ENCODE measurements around the gene PLPP3. TPM values are rescaled to one million over a fixed set of nuclear protein-coding genes. Genes with fewer than 3 reads are reported as not detected.

PLPP3 gene
- total RNA-seq, 1 donor from 2014 or later, result 132 TPM

DNA sequence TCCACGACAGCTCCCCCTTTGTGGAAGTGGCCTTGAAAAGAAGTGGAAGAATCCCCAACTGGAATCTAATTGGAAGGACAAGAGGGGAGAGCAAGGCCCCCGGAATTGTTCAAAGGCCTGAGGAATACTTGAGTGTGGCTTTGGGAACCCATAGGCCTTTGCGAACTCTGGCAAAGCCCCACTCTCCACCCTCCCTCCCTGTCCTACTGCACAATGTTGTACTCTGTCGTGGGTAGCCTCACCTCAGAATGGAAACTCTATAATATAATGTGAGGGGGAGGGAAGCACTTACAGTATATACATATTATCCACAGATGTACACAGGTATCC lies 28.5 kb downstream of the PLPP3 start:
- H3K27me3 ChIP-seq (ENCODE audit: control insufficient read depth in 3 of 3, insufficient read depth in 3 of 3, low read length in 3 of 3), result no peaks in the 10 kb centered on the region
- peaks cover 0 to 2% (median 0%) of the 10 kb centered on the region in 3 donors for H3K36me3 ChIP-seq (ENCODE audit: control insufficient read depth in 3 of 3, insufficient read depth in 3 of 3, low read length in 3 of 3)
- H3K4me1 ChIP-seq (ENCODE audit: control insufficient read depth in 3 of 3, insufficient read depth in 3 of 3, low read length in 3 of 3), result peaks cover 48 to 65% (median 49%) of the 10 kb centered on the region in 3 donors
- H3K9ac ChIP-seq (ENCODE audit: low read depth in 1 of 3, low read length in 3 of 3), result no peak overlapping the region
- H3K9me3 ChIP-seq (ENCODE audit: control insufficient read depth in 3 of 3, low read length in 3 of 3), result no peaks in the 10 kb centered on the region
- no peak overlapping the region for H3K4me3 ChIP-seq (ENCODE audit: low read length in 3 of 3)
- peak overlapping the region; percentile 26 for H3K27ac ChIP-seq (ENCODE audit: low read depth, low read length)

GRCh38 chr1:56550138-56550858 lies 29.1 kb downstream of the PLPP3 start:
- no peak overlapping the region for H3K4me3 ChIP-seq (ENCODE audit: low read length in 3 of 3)
- no peak overlapping the region for H3K9ac ChIP-seq (ENCODE audit: low read depth in 1 of 3, low read length in 3 of 3)
- peaks cover 51 to 70% (median 54%) of the 10 kb centered on the region in 3 donors for H3K4me1 ChIP-seq (ENCODE audit: control insufficient read depth in 3 of 3, insufficient read depth in 3 of 3, low read length in 3 of 3)
- H3K27me3 ChIP-seq (ENCODE audit: control insufficient read depth in 3 of 3, insufficient read depth in 3 of 3, low read length in 3 of 3), result no peaks in the 10 kb centered on the region
- peaks cover 0 to 2% (median 0%) of the 10 kb centered on the region in 3 donors for H3K36me3 ChIP-seq (ENCODE audit: control insufficient read depth in 3 of 3, insufficient read depth in 3 of 3, low read length in 3 of 3)
- H3K9me3 ChIP-seq (ENCODE audit: control insufficient read depth in 3 of 3, low read length in 3 of 3), result no peaks in the 10 kb centered on the region
- H3K27ac ChIP-seq (ENCODE audit: low read depth, low read length), result peak overlapping the region; percentile 26

GRCh38 chr1:56548571-56548970 lies 30.8 kb downstream of the PLPP3 start:
- Histone ChIP-seq H3K27me3 (ENCODE audit: control insufficient read depth in 3 of 3, insufficient read depth in 3 of 3, low read length in 3 of 3) (no peaks in the 10 kb centered on the region), H3K9ac (ENCODE audit: low read depth in 1 of 3, low read length in 3 of 3) (no peak overlapping the region), H3K4me3 (ENCODE audit: low read length in 3 of 3) (no peak overlapping the region), H3K27ac (ENCODE audit: low read depth, low read length) (no peak overlapping the region), H3K4me1 (ENCODE audit: control insufficient read depth in 3 of 3, insufficient read depth in 3 of 3, low read length in 3 of 3) (peaks cover 54 to 70% (median 57%) of the 10 kb centered on the region in 3 donors), H3K9me3 (ENCODE audit: control insufficient read depth in 3 of 3, low read length in 3 of 3) (no peaks in the 10 kb centered on the region), H3K36me3 (ENCODE audit: control insufficient read depth in 3 of 3, insufficient read depth in 3 of 3, low read length in 3 of 3) (no peaks in the 10 kb centered on the region)

GRCh38 chr1:56547977-56548376 lies 31.4 kb downstream of the PLPP3 start:
- H3K36me3 ChIP-seq (ENCODE audit: control insufficient read depth in 3 of 3, insufficient read depth in 3 of 3, low read length in 3 of 3), result no peaks in the 10 kb centered on the region
- H3K4me1 ChIP-seq (ENCODE audit: control insufficient read depth in 3 of 3, insufficient read depth in 3 of 3, low read length in 3 of 3), result peaks cover 50 to 64% (median 53%) of the 10 kb centered on the region in 3 donors
- H3K9ac ChIP-seq (ENCODE audit: low read depth in 1 of 3, low read length in 3 of 3), result no peak overlapping the region
- H3K27ac ChIP-seq (ENCODE audit: low read depth, low read length), result no peak overlapping the region
- H3K4me3 ChIP-seq (ENCODE audit: low read length in 3 of 3), result no peak overlapping the region
- H3K9me3 ChIP-seq (ENCODE audit: control insufficient read depth in 3 of 3, low read length in 3 of 3), result no peaks in the 10 kb centered on the region
- H3K27me3 ChIP-seq (ENCODE audit: control insufficient read depth in 3 of 3, insufficient read depth in 3 of 3, low read length in 3 of 3), result no peaks in the 10 kb centered on the region

GRCh38 chr1:56547473-56547872 lies 31.9 kb downstream of the PLPP3 start:
- Histone ChIP-seq H3K9me3 (ENCODE audit: control insufficient read depth in 3 of 3, low read length in 3 of 3) (no peaks in the 10 kb centered on the region), H3K4me3 (ENCODE audit: low read length in 3 of 3) (no peak overlapping the region), H3K36me3 (ENCODE audit: control insufficient read depth in 3 of 3, insufficient read depth in 3 of 3, low read length in 3 of 3) (no peaks in the 10 kb centered on the region), H3K27me3 (ENCODE audit: control insufficient read depth in 3 of 3, insufficient read depth in 3 of 3, low read length in 3 of 3) (no peaks in the 10 kb centered on the region), H3K4me1 (ENCODE audit: control insufficient read depth in 3 of 3, insufficient read depth in 3 of 3, low read length in 3 of 3) (peaks cover 49 to 59% (median 53%) of the 10 kb centered on the region in 3 donors), H3K9ac (ENCODE audit: low read depth in 1 of 3, low read length in 3 of 3) (no peak overlapping the region), H3K27ac (ENCODE audit: low read depth, low read length) (no peak overlapping the region)

GRCh38 chr1:56545711-56546110 lies 33.7 kb downstream of the PLPP3 start:
- Histone ChIP-seq H3K36me3 (ENCODE audit: control insufficient read depth in 3 of 3, insufficient read depth in 3 of 3, low read length in 3 of 3) (no peaks in the 10 kb centered on the region), H3K4me1 (ENCODE audit: control insufficient read depth in 3 of 3, insufficient read depth in 3 of 3, low read length in 3 of 3) (peaks cover 43 to 55% (median 48%) of the 10 kb centered on the region in 3 donors), H3K9ac (ENCODE audit: low read depth in 1 of 3, low read length in 3 of 3) (no peak overlapping the region), H3K9me3 (ENCODE audit: control insufficient read depth in 3 of 3, low read length in 3 of 3) (no peaks in the 10 kb centered on the region), H3K27ac (ENCODE audit: low read depth, low read length) (peak overlapping the region; percentile 40), H3K4me3 (ENCODE audit: low read length in 3 of 3) (peak overlapping the region in 1 of 3 donors; percentile 17), H3K27me3 (ENCODE audit: control insufficient read depth in 3 of 3, insufficient read depth in 3 of 3, low read length in 3 of 3) (no peaks in the 10 kb centered on the region)

GRCh38 chr1:56543783-56544612 lies 35.4 kb downstream of the PLPP3 start:
- no peaks in the 10 kb centered on the region for H3K36me3 ChIP-seq (ENCODE audit: control insufficient read depth in 3 of 3, insufficient read depth in 3 of 3, low read length in 3 of 3)
- H3K27me3 ChIP-seq (ENCODE audit: control insufficient read depth in 3 of 3, insufficient read depth in 3 of 3, low read length in 3 of 3), result no peaks in the 10 kb centered on the region
- H3K9me3 ChIP-seq (ENCODE audit: control insufficient read depth in 3 of 3, low read length in 3 of 3), result no peaks in the 10 kb centered on the region
- no peak overlapping the region for H3K4me3 ChIP-seq (ENCODE audit: low read length in 3 of 3)
- H3K9ac ChIP-seq (ENCODE audit: low read depth in 1 of 3, low read length in 3 of 3), result no peak overlapping the region
- H3K27ac ChIP-seq (ENCODE audit: low read depth, low read length), result no peak overlapping the region
- peaks cover 35 to 58% (median 51%) of the 10 kb centered on the region in 3 donors for H3K4me1 ChIP-seq (ENCODE audit: control insufficient read depth in 3 of 3, insufficient read depth in 3 of 3, low read length in 3 of 3)

- Histone ChIP-seq H3K27me3 (ENCODE audit: control insufficient read depth in 3 of 3, insufficient read depth in 3 of 3, low read length in 3 of 3) (no peaks in the 10 kb centered on the region), H3K4me1 (ENCODE audit: control insufficient read depth in 3 of 3, insufficient read depth in 3 of 3, low read length in 3 of 3) (peaks cover 29 to 52% (median 42%) of the 10 kb centered on the region in 3 donors), H3K9me3 (ENCODE audit: control insufficient read depth in 3 of 3, low read length in 3 of 3) (no peaks in the 10 kb centered on the region), H3K4me3 (ENCODE audit: low read length in 3 of 3) (no peak overlapping the region), H3K9ac (ENCODE audit: low read depth in 1 of 3, low read length in 3 of 3) (no peak overlapping the region), H3K27ac (ENCODE audit: low read depth, low read length) (no peak overlapping the region), H3K36me3 (ENCODE audit: control insufficient read depth in 3 of 3, insufficient read depth in 3 of 3, low read length in 3 of 3) (no peaks in the 10 kb centered on the region)
Observed at GRCh38 chr1:56542651-56543050, 36.7 kb downstream of the PLPP3 start.

DNA sequence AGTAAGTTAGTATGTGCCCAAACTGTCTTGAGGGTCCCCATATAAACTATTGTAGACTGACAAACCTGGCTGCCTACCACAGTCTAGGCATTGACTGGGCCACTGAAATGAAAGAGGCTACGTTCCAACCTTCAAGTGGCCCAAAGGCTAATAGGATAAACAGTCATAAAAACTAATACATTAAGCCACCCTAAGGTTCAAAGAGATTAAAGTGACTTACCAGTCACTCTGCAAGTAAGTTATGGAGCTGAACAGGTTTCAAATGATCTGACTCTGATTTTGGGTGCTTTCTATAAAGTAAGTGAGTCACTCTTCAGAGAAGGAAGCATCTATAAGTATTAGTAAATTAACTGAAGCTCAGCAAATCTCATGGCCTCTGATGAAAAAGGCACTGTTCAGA lies 38.0 kb downstream of the PLPP3 start:
- H3K27me3 ChIP-seq (ENCODE audit: control insufficient read depth in 3 of 3, insufficient read depth in 3 of 3, low read length in 3 of 3), result no peaks in the 10 kb centered on the region
- H3K9ac ChIP-seq (ENCODE audit: low read depth in 1 of 3, low read length in 3 of 3), result no peak overlapping the region
- no peak overlapping the region for H3K27ac ChIP-seq (ENCODE audit: low read depth, low read length)
- peaks cover 27 to 49% (median 47%) of the 10 kb centered on the region in 3 donors for H3K4me1 ChIP-seq (ENCODE audit: control insufficient read depth in 3 of 3, insufficient read depth in 3 of 3, low read length in 3 of 3)
- no peak overlapping the region for H3K4me3 ChIP-seq (ENCODE audit: low read length in 3 of 3)
- H3K36me3 ChIP-seq (ENCODE audit: control insufficient read depth in 3 of 3, insufficient read depth in 3 of 3, low read length in 3 of 3), result peaks cover 0 to 3% (median 0%) of the 10 kb centered on the region in 3 donors
- no peaks in the 10 kb centered on the region for H3K9me3 ChIP-seq (ENCODE audit: control insufficient read depth in 3 of 3, low read length in 3 of 3)

DNA sequence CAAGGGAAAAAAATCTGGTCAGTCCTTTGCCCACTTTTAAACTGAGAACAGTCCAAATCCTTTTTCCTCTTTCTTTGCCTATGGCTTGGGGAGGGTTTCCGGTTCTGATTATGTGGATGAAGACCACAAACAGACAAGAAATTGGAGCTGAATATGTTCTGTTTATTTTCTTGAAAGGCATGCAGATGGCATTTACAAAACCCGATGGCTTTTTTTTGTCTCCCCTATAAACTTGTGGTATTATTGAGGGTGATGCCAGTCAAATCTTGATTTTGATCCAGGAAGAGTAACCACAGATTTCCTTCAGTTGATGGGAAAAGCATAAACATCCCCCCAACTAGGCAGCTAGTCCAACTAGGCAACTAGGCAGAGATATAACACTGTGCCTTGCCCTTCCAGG lies 38.9 kb downstream of the PLPP3 start:
- Histone ChIP-seq H3K36me3 (ENCODE audit: control insufficient read depth in 3 of 3, insufficient read depth in 3 of 3, low read length in 3 of 3) (peaks cover 0 to 7% (median 6%) of the 10 kb centered on the region in 3 donors), H3K27me3 (ENCODE audit: control insufficient read depth in 3 of 3, insufficient read depth in 3 of 3, low read length in 3 of 3) (no peaks in the 10 kb centered on the region), H3K27ac (ENCODE audit: low read depth, low read length) (no peak overlapping the region)

More for the DNA sequence above, 38.9 kb downstream of the PLPP3 start:
- Histone ChIP-seq H3K9me3 (ENCODE audit: control insufficient read depth in 3 of 3, low read length in 3 of 3) (no peaks in the 10 kb centered on the region), H3K9ac (ENCODE audit: low read depth in 1 of 3, low read length in 3 of 3) (no peak overlapping the region), H3K4me3 (ENCODE audit: low read length in 3 of 3) (no peak overlapping the region), H3K4me1 (ENCODE audit: control insufficient read depth in 3 of 3, insufficient read depth in 3 of 3, low read length in 3 of 3) (peaks cover 21 to 47% (median 47%) of the 10 kb centered on the region in 3 donors)

All from skeletal muscle tissue (tissue), 4 donors.